Colon (tissue), 2 donors: ENCODE results near the gene TMEM132D.

Experiments
- FAIRE-seq: peaks from 2 replicates; lab custom pipeline; 2012; peaks lifted over from hg19 to GRCh38; lab: Jason Lieb, UNC
- donor health status: control.
- donor health status: control.

TMEM132D gene

GRCh38 chr12:129169928-129170327, 733.9 kb downstream of the TMEM132D start:
- FAIRE-seq = no peak

- FAIRE-seq = no peak
These were observed 740.0 kb downstream of the TMEM132D start for GRCh38 chr12:129163861-129164260.

GRCh38 chr12:129163461-129163860, 740.4 kb downstream of the TMEM132D start:
- FAIRE-seq = no peak

- FAIRE-seq = no peak
These were observed 741.0 kb downstream of the TMEM132D start for GRCh38 chr12:129162805-129163204.

- no peak for FAIRE-seq
These were observed 742.3 kb downstream of the TMEM132D start for GRCh38 chr12:129161511-129161910.

GRCh38 chr12:129160282-129160681, 743.5 kb downstream of the TMEM132D start:
- FAIRE-seq = no peak

- no peak for FAIRE-seq
These were observed 751.3 kb downstream of the TMEM132D start for GRCh38 chr12:129152351-129153104.

GRCh38 chr12:129150721-129151120, 753.1 kb downstream of the TMEM132D start:
- no peak for FAIRE-seq

GRCh38 chr12:129145381-129145780, 758.4 kb downstream of the TMEM132D start:
- no peak for FAIRE-seq

GRCh38 chr12:129138776-129139175, 765.0 kb downstream of the TMEM132D start:
- FAIRE-seq = no peak

- no peak for FAIRE-seq
These were observed 767.0 kb downstream of the TMEM132D start for GRCh38 chr12:129136694-129137325.

- no peak for FAIRE-seq
These were observed 776.1 kb downstream of the TMEM132D start for GRCh38 chr12:129127771-129128170.

- FAIRE-seq = no peak
These were observed 776.6 kb downstream of the TMEM132D start for GRCh38 chr12:129127211-129127610.

GRCh38 chr12:129119537-129119936, 784.3 kb downstream of the TMEM132D start:
- no peak for FAIRE-seq

- FAIRE-seq = no peak
These were observed 788.3 kb downstream of the TMEM132D start for GRCh38 chr12:129115558-129115957.

- FAIRE-seq = no peak
These were observed 793.2 kb downstream of the TMEM132D start for GRCh38 chr12:129110575-129110974.

GRCh38 chr12:129109174-129110001, 794.4 kb downstream of the TMEM132D start:
- no peak for FAIRE-seq

- no peak for FAIRE-seq
These were observed 797.1 kb downstream of the TMEM132D start for GRCh38 chr12:129106772-129107171.

- no peak for FAIRE-seq
These were observed 800.6 kb downstream of the TMEM132D start for GRCh38 chr12:129103231-129103630.

- FAIRE-seq = no peak
These were observed 801.6 kb downstream of the TMEM132D start for GRCh38 chr12:129102233-129102632.

- FAIRE-seq = no peak
These were observed 802.0 kb downstream of the TMEM132D start for GRCh38 chr12:129101816-129102215.

- FAIRE-seq = no peak
These were observed 802.4 kb downstream of the TMEM132D start for GRCh38 chr12:129101404-129101803.

- FAIRE-seq = no peak
These were observed 806.4 kb downstream of the TMEM132D start for GRCh38 chr12:129097451-129097850.
